GM12873 (cell line): ENCODE results near the gene DNMBP.

Experiments used
- TF ChIP-seq, protein P1 (sequence below): IDR thresholded peaks from 2 replicates; pipeline ENCODE4 v1.5.1; 2012; ENCODE audit warnings: low read depth, mild to moderate bottlenecking, moderate library complexity, low read length, control low read depth; ENCODE audit not compliant: insufficient read depth; ENCODE audit errors: missing control alignments

The DNMBP gene

DNA sequence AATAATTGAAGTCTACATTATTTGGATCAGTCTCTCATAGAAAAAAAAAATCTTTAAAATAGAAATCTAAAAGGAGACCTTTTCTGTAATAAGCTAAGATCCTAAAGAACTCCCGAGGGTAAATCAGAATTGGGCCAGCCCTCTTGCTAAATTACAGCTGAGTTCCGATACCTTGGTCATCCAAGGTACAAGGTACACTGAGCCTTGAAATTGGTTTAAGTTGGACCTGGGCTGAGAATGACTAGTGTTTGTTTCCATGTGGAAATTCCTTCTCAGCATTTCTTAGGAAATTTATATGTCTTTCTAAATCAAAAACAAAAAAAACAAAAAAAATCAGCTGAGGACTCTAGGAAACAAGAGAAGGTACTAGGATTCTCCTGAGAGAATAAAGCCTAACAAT lies 64.9 kb downstream of the DNMBP start:
- TF ChIP-seq, protein P1, sequence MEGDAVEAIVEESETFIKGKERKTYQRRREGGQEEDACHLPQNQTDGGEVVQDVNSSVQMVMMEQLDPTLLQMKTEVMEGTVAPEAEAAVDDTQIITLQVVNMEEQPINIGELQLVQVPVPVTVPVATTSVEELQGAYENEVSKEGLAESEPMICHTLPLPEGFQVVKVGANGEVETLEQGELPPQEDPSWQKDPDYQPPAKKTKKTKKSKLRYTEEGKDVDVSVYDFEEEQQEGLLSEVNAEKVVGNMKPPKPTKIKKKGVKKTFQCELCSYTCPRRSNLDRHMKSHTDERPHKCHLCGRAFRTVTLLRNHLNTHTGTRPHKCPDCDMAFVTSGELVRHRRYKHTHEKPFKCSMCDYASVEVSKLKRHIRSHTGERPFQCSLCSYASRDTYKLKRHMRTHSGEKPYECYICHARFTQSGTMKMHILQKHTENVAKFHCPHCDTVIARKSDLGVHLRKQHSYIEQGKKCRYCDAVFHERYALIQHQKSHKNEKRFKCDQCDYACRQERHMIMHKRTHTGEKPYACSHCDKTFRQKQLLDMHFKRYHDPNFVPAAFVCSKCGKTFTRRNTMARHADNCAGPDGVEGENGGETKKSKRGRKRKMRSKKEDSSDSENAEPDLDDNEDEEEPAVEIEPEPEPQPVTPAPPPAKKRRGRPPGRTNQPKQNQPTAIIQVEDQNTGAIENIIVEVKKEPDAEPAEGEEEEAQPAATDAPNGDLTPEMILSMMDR: no peak

DNA sequence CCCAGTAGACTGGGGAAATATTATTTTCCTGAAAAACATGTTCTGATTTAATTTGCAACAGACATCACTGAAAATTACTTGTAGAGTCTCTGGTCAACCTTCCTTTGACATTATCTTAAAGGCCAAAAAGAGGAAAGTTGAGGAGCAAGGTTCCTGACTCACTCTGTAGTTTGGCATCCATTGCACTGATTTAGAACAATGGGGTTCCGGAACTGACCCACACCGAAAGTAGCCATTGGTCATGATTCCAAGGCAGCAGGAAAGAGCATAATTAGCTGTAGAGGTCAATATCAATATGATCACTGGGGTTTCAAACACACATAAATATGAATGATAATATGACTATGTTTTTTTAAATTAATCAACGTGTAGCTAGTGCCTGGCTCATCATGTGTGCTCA lies 65.8 kb downstream of the DNMBP start:
- TF ChIP-seq, protein P1: no peak

DNA sequence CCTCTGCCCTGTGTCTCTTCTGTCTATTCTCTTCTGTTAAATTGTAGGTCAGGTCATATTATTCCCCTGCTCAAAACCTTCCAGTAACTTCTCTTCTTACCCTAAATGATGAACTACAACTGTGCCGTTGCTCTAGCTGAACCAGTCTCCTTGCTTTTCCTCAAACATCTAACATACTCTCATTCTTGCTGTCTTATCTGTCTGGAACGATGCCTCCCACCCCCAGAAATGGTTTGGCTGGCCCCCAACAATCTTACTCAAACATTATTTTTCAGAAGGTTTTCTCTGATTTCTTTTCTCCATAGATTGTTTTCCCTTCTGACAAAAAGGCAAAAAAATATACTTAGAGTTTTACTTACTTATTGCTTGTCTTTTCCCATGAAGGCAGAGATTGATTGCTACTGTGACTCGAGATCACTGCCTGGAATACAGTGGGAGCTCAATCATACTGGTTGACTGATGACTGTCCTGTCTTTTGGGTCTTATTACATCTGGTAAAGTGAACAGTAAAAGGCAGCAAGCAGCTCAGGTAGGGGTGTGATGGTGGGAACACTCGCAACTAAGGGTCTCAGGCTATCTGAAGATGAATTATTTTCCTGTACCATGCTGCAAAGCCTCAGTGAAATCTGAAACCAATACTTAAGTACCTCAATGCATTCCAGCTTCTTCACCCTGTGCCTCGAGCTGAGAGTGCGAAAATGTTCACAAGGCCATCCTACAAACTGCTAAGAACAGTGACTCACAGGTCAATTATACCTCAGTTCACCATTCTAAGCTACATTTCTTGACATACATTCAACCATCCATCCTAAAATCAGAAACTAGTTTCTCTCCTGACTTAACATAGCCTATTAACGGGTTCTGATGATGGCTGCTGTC lies 67.6 kb downstream of the DNMBP start:
- TF ChIP-seq, protein P1: no peak

DNA sequence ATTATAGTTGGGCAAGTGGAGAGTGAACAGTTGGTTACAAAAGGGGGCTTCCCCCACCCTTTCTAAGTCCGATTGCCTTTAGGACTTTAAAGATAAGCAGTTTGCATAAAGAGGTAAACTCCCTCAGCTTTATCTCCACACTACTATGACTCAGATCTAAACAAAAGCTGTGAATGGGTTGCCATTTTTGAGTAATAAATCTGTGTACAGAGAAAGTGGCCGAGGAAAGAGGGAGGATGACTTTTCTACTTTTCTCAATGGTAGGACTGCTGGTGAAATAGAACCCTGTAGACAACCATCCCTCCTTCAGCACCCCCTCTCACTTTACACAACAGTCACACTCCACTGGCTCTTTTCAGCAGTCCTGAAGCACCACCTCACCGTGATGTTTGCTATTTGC lies 71.2 kb downstream of the DNMBP start:
- TF ChIP-seq, protein P1: no peak

DNA sequence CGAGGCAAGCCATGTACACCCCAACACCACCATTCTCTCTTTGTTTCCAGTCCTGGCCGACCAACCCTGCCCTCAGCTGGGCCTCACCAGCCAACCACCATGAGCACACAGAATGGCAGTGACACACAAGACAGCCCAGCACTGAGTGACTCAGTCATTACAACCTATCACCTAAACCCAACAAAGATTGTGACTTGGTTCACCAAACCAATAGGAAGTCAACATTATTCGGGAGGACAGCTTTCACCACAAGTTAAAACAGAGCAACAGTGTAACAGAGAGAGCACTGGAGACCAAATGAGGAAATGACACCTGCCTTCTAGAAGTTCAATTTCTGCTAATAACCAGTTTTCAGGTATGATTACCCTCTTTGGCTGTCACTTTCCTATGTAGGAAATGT lies 72.1 kb downstream of the DNMBP start:
- TF ChIP-seq, protein P1: no peak

DNA sequence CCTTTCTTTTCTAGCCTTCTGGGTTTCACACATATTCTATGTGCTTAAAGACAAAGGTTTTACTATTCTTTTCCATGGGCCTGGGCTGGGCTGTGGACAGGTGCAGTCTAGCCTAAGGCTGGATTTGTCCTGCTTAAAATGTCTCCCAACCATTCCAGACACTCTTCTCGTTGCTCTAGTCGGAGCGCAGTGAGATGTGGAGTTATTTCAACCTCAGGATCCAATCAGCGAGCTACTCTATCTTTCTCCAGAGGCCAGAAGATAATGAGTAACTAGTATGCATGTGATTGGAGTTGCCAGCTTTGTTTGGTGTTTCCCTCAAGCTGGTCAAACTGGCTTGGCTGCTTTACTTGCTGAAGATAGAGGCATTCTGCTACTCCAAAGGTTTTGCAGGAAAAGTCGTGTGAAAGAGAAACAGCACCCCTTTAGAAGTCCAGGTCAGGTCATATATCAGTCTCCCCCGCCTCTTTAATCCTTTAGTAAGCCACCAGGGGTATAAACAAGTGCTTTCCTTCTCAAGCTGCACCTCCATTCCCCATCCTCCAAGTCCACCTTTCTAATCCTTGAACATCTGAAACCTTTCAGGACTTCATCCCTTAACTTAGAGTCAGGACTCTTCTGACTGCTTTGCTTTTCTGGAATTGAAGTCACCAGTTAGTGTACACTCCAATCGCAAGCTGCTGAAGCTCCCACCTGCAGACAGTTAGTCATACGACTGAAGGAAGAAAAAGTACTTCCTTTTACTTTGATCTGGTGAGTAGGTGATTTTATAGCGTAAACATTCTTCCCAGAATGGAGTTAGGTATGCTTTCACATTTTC lies 78.8 kb downstream of the DNMBP start:
- TF ChIP-seq, protein P1: no peak

DNA sequence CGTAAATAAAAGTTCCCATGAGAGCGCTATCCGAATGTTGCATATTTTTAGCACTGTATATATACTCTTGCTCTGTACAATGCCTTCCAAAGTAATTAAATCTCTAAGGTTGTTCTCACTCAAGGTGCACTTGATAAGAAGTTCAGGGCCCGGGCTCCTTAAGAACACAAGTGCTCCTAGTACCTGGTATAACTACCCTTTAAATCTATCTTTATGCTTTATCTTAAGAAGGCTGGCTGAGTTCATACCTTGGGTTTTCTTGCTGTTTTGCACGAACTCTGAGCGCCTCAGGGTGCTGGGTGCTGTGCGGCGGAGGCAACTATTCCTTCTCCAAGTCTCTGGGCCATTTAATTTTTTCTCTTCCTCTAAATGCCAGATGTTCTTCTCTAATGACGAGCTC lies 80.4 kb downstream of the DNMBP start:
- TF ChIP-seq, protein P1: no peak
